Transverse colon (tissue), 4 donors: ENCODE data around the gene C4orf51. TPM values are rescaled to one million over a fixed set of nuclear protein-coding genes. Genes with fewer than 3 reads are reported as not detected.

Experiments used
- DNase-seq: peaks from one replicate; pipeline ENCODE4 v3.0.0-alpha.2; 2019
- H3K27ac ChIP-seq, 4 donors: fragments of 200-600 bp; sonication (generic); 2 replicates each; pipeline ENCODE4 v1.5.1; 2016 to 2018; ENCODE audit warnings: inconsistent platforms in 4 of 4
- H3K27me3 ChIP-seq: fragments of 200-600 bp; sonication (generic); 2 replicates; pipeline ENCODE4 v1.5.1; 2017; ENCODE audit warnings: inconsistent platforms
- H3K36me3 ChIP-seq, 4 donors: fragments of 200-600 bp; sonication (generic); 2 replicates each; pipeline ENCODE4 v1.5.1; 2017 to 2019; ENCODE audit warnings: inconsistent platforms in 4 of 4
- H3K4me1 ChIP-seq, 4 donors: fragments of 200-600 bp; sonication (generic); 2 replicates each; pipeline ENCODE4 v1.5.1; 2017 to 2020; ENCODE audit warnings: inconsistent platforms in 4 of 4
- H3K4me3 ChIP-seq, 4 donors: fragments of 200-600 bp; sonication (generic); 1 replicate in 1 of 4; 2 replicates in 3 of 4; pipeline versions ENCODE4 v1.5.1 to v1.6.1; 2017 to 2019; ENCODE audit warnings: inconsistent platforms in 4 of 4
- H3K9me3 ChIP-seq, 2 donors: fragments of 200-600 bp; sonication (generic); 2 replicates each; pipeline ENCODE4 v1.5.1; 2017 to 2019; ENCODE audit warnings: inconsistent platforms in 2 of 2
- CTCF ChIP-seq, 5 experiments: fragments of 200-600 bp in 3 of 5; fragments of 450-650 bp in 2 of 5; sonication (generic) in 3 of 5; IDR thresholded peaks; 1 replicate in 2 of 5; 2 replicates in 3 of 5; pipeline ENCODE4 v1.5.1; 2016 to 2017; ENCODE audit warnings: antibody characterized with exemption in 5 of 5, inconsistent platforms in 3 of 5, mild to moderate bottlenecking in 2 of 5, moderate library complexity in 1 of 5
- EP300 ChIP-seq: sonication (generic); formaldehyde crosslinking; IDR thresholded peaks from one replicate; pipeline ENCODE4 v1.6.1; 2017; ENCODE audit warnings: antibody characterized with exemption, low read depth
- POLR2A ChIP-seq: fragments of 450-650 bp; IDR thresholded peaks from one replicate; pipeline ENCODE4 v1.6.1; 2016; ENCODE audit warnings: antibody characterized with exemption, mild to moderate bottlenecking, moderate library complexity
- POLR2AphosphoS5 ChIP-seq, 3 donors: sonication (generic); formaldehyde crosslinking; IDR thresholded peaks; one replicate each; pipeline ENCODE4 v1.6.1; 2016; ENCODE audit warnings: antibody characterized with exemption in 3 of 3
- WGBS, 2 donors: methylation state at CpG; one replicate each; pipeline ENCODE4 v1.1.5; 2018; ENCODE audit warnings: low coverage in 1 of 2; 5-methylcytosine and 5-hydroxymethylcytosine counted together
- in situ Hi-C, 4 donors: fragments of 200-750 bp; cut with MboI; loops; one replicate each; pipeline versions ENCODE4 v1.15.0 to v1.15.1; 2017; ENCODE audit warnings: low sequenced_read_pairs in 3 of 4, low pct_ligation_motif_present in 1 of 4, low pct_unique_long_range_greater_than_20kb in 1 of 4
- intact Hi-C: fragments of 100-400 bp; cut with DNase I; formaldehyde crosslinking; loops from one replicate; pipeline ENCODE4 v1.15.1; 2023; ENCODE audit warnings: low total_unique reads
- total RNA-seq, 4 donors: library from RNA; depleted of rRNA; stranded (reverse); fragments of >200 nt; gene quantifications; one replicate each; pipeline ENCODE4 v1.1.0, GENCODE V29; 2016

Gene C4orf51
- total RNA-seq, 4 donors from 2014 or later = not detected

- no peak overlapping the region for H3K27ac ChIP-seq
- TF ChIP-seq EP300 (no peak), CTCF (IDR thresholded peaks at IDR 0.05) (no peak), POLR2AphosphoS5 (IDR thresholded peaks at IDR 0.05) (no peak), POLR2A (no peak)
- in situ Hi-C loops (no loop called here), intact Hi-C loops (no loop called here)
- no peaks in the 10 kb centered on the region for H3K9me3 ChIP-seq
- DNase-seq = no peak
- H3K27me3 ChIP-seq = no peaks in the 10 kb centered on the region
- 86 to 98% methylated on average over 3 to 4 of the region's 4 CpGs for WGBS, 2 donors
- H3K4me1 ChIP-seq = peaks cover 0 to 4% (median 2%) of the 10 kb centered on the region in 4 donors
- peaks cover 0 to 7% (median 0%) of the 10 kb centered on the region in 4 donors for H3K36me3 ChIP-seq
- H3K4me3 ChIP-seq = no peak overlapping the region
Observed at GRCh38 chr4:145776208-145776607, 96.3 kb downstream of the C4orf51 start.

GRCh38 chr4:145779319-145779801 lies 99.4 kb downstream of the C4orf51 start:
- 88 to 92% methylated on average over 7 to 8 of the region's 8 CpGs for WGBS, 2 donors
- in situ Hi-C loops = no loop called here
- TF ChIP-seq POLR2AphosphoS5 (IDR thresholded peaks at IDR 0.05) (no peak), CTCF (IDR thresholded peaks at IDR 0.05) (no peak), POLR2A (no peak), EP300 (no peak)
- Histone ChIP-seq H3K9me3 (no peaks in the 10 kb centered on the region), H3K36me3 (peaks cover 0 to 7% (median 0%) of the 10 kb centered on the region in 4 donors), H3K4me3 (no peak overlapping the region), H3K27ac (no peak overlapping the region), H3K4me1 (peaks cover 0 to 1% (median 0%) of the 10 kb centered on the region in 4 donors), H3K27me3 (no peaks in the 10 kb centered on the region)
- intact Hi-C loops = no loop called here
- DNase-seq = no peak

- Histone ChIP-seq H3K27me3 (no peaks in the 10 kb centered on the region), H3K4me3 (no peak overlapping the region), H3K36me3 (peaks cover 0 to 3% (median 0%) of the 10 kb centered on the region in 4 donors), H3K27ac (no peak overlapping the region), H3K9me3 (no peaks in the 10 kb centered on the region), H3K4me1 (no peaks in the 10 kb centered on the region)
- intact Hi-C loops = no loop called here
- TF ChIP-seq CTCF (IDR thresholded peaks at IDR 0.05) (no peak), POLR2A (no peak), POLR2AphosphoS5 (IDR thresholded peaks at IDR 0.05) (no peak), EP300 (no peak)
- 84 to 92% methylated on average over 2 of the region's 2 CpGs for WGBS, 2 donors
- in situ Hi-C loops = no loop called here
- DNase-seq = no peak
Observed at GRCh38 chr4:145781351-145781750, 101.4 kb downstream of the C4orf51 start.

Other genes starting within 250 kb of the C4orf51 start
- gene SMAD1, start 198.3 kb upstream of the C4orf51 start, total RNA-seq = 10 to 100 TPM; 42.9 to 65.1 (median 46.5) TPM
- gene MMAA, start 60.8 kb upstream of the C4orf51 start, total RNA-seq = 1 to 10 TPM in 3 of 4 donors, under 1 TPM in 1; 0.37 to 9.1 (median 7.9) TPM